Spleen (tissue), 7 donors: Measurements from ENCODE around the gene BLOC1S4.

ENCODE experiments used
- POLR2A ChIP-seq, 3 donors: fragments of 450-650 bp; IDR thresholded peaks; one replicate each; pipeline ENCODE4 v1.5.1; 2017; ENCODE audit warnings: antibody characterized with exemption in 3 of 3, mild to moderate bottlenecking in 1 of 3
- POLR2AphosphoS5 ChIP-seq, 3 donors: sonication (generic); formaldehyde crosslinking; IDR thresholded peaks; one replicate each; pipeline ENCODE4 v1.5.1; 2017; ENCODE audit warnings: antibody characterized with exemption in 3 of 3
- TF ChIP-seq, protein P1 (sequence below), 11 experiments: fragments of 200-600 bp in 7 of 11; fragments of 450-650 bp in 4 of 11; sonication (generic) in 4 of 11; IDR thresholded peaks in 8 of 11; conservative IDR thresholded peaks in 3 of 11; 1 replicate in 7 of 11; 2 replicates in 4 of 11; pipeline versions ENCODE4 v1.4.0 to v1.8.0; 2016 to 2021; ENCODE audit warnings: antibody characterized with exemption in 11 of 11, inconsistent platforms in 4 of 11, mild to moderate bottlenecking in 1 of 11
- donor health status: DM: no; HTN: no; CAD: no; lungs with moderate emphysema.
- donor health status: DM: no; HTN: no; CAD: no.
- donor health status: DM: no; HTN: no; CAD: no.

DNA sequence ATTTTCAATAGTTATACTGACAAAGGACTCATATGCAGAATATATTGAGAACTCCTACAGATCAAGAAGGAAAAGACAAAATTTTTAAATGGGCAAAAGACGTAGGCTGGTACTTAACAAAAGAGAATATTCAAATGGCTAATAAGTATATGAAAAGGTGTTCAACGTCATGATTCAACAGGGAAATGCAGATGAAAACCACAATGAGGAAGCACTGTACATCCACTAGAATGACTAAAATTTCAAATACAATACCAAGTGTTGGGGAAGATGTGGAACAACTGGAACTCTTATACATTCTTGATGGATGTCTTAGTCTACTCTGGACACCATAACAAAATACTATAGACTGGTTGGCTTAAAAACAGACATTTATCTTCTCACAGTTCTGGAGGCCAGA, 5.0 kb upstream of the BLOC1S4 start:
- TF ChIP-seq POLR2AphosphoS5 (IDR thresholded peaks at IDR 0.05): no peak
- TF ChIP-seq, protein P1, sequence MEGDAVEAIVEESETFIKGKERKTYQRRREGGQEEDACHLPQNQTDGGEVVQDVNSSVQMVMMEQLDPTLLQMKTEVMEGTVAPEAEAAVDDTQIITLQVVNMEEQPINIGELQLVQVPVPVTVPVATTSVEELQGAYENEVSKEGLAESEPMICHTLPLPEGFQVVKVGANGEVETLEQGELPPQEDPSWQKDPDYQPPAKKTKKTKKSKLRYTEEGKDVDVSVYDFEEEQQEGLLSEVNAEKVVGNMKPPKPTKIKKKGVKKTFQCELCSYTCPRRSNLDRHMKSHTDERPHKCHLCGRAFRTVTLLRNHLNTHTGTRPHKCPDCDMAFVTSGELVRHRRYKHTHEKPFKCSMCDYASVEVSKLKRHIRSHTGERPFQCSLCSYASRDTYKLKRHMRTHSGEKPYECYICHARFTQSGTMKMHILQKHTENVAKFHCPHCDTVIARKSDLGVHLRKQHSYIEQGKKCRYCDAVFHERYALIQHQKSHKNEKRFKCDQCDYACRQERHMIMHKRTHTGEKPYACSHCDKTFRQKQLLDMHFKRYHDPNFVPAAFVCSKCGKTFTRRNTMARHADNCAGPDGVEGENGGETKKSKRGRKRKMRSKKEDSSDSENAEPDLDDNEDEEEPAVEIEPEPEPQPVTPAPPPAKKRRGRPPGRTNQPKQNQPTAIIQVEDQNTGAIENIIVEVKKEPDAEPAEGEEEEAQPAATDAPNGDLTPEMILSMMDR (IDR thresholded peaks at IDR 0.05 in 8 of 11, conservative IDR thresholded peaks at IDR 0.05 in 3 of 11): no peak
- no peak for TF ChIP-seq POLR2A (IDR thresholded peaks at IDR 0.05)
